GM21576 (cell line): ENCODE data around the gene SMIM41.

Source experiments
- ATAC-seq: cut with Tn5 transposase; IDR thresholded peaks from one replicate; pipeline ENCODE4 v1.9.1; 2021; ENCODE audit warnings: mild to moderate bottlenecking, moderate library complexity; ENCODE audit not compliant: unreplicated experiment

SMIM41 gene

GRCh38 chr12:52079576-52080402, at the start of gene SMIM41:
Gene SMIM41 (plus strand): TSS chr12:52079704. CDS start chr12:52079780, 76 bp downstream.
- ATAC-seq: no peak

- no peak for ATAC-seq
Measured at GRCh38 chr12:52032446-52032803, 47.1 kb upstream of the SMIM41 start.

- peak; percentile 86 for ATAC-seq
Measured at GRCh38 chr12:52032804-52033445, 46.6 kb upstream of the SMIM41 start.

GRCh38 chr12:52033446-52034140, 45.9 kb upstream of the SMIM41 start:
- ATAC-seq: no peak

- ATAC-seq: no peak
Measured at GRCh38 chr12:52035190-52035589, 44.3 kb upstream of the SMIM41 start.

- no peak for ATAC-seq
Measured at GRCh38 chr12:52035926-52036325, 43.6 kb upstream of the SMIM41 start.

- ATAC-seq: peak; percentile 44
Measured at GRCh38 chr12:52036587-52037171, 42.8 kb upstream of the SMIM41 start.

GRCh38 chr12:52037248-52037861, 42.1 kb upstream of the SMIM41 start:
- no peak for ATAC-seq

GRCh38 chr12:52038447-52038846, 41.1 kb upstream of the SMIM41 start:
- ATAC-seq: no peak

GRCh38 chr12:52041035-52041434, 38.5 kb upstream of the SMIM41 start:
- ATAC-seq: no peak

- no peak for ATAC-seq
Measured at GRCh38 chr12:52041695-52042123, 37.8 kb upstream of the SMIM41 start.

GRCh38 chr12:52042706-52043385, 36.7 kb upstream of the SMIM41 start:
- ATAC-seq: no peak

GRCh38 chr12:52043386-52044212, 35.9 kb upstream of the SMIM41 start:
- no peak for ATAC-seq

GRCh38 chr12:52044292-52044983, 35.1 kb upstream of the SMIM41 start:
- ATAC-seq: no peak

- no peak for ATAC-seq
Measured at GRCh38 chr12:52045794-52046199, 33.7 kb upstream of the SMIM41 start.

GRCh38 chr12:52046859-52047258, 32.6 kb upstream of the SMIM41 start:
- ATAC-seq: no peak

- ATAC-seq: no peak
Measured at GRCh38 chr12:52049286-52049685, 30.2 kb upstream of the SMIM41 start.

- no peak for ATAC-seq
Measured at GRCh38 chr12:52049688-52050087, 29.8 kb upstream of the SMIM41 start.
